OCI-LY7 (cell line): ENCODE measurements around the gene RCSD1. TPM values are rescaled to one million over a fixed set of nuclear protein-coding genes. Genes with fewer than 3 reads are reported as not detected.

Source experiments
- BruUV-seq: library from RNA; stranded (reverse); fragments of 400-500 nt; replicated peaks from 2 replicates; lab custom pipeline; 2021; lab: Mats Ljungman, UMichigan
- CTCF ChIA-PET: fragments of 300-600 bp; sonication (Branson Sonifier 250); formaldehyde crosslinking; loops from one replicate; lab custom pipeline; 2022; ENCODE audit warnings: antibody characterized with exemption; ENCODE audit not compliant: unreplicated experiment; lab: Charles Lee
- POLR2A ChIA-PET: fragments of 300-600 bp; sonication (Branson Sonifier 250); formaldehyde crosslinking; loops from one replicate; lab custom pipeline; 2022; ENCODE audit warnings: antibody characterized with exemption; lab: Charles Lee
- DNase-seq: peaks from one replicate; pipeline ENCODE4 v3.0.0-alpha.2; 2015; ENCODE audit warnings: low spot score
- H2AFZ ChIP-seq: fragments of 200-600 bp; sonication (generic), shearing (Covaris generic); 2 replicates; pipeline ENCODE4 v1.6.1; 2014; ENCODE audit warnings: mild to moderate bottlenecking, antibody characterized with exemption, low read length, moderate library complexity
- H3K27ac ChIP-seq: fragments of 200-600 bp; sonication (generic); 2 replicates; pipeline ENCODE4 v1.5.1; 2014; ENCODE audit warnings: mixed run types, low read depth, mild to moderate bottlenecking, moderate library complexity, low read length, inconsistent platforms; ENCODE audit not compliant: poor library complexity, severe bottlenecking
- H3K36me3 ChIP-seq: fragments of 200-600 bp; sonication (generic); 2 replicates; pipeline ENCODE4 v1.6.1; 2014; ENCODE audit warnings: mild to moderate bottlenecking, antibody characterized with exemption, low read length, moderate library complexity, mixed read lengths; ENCODE audit not compliant: insufficient read depth
- H3K4me1 ChIP-seq: fragments of 200-600 bp; sonication (generic); 2 replicates; pipeline ENCODE4 v1.5.1; 2014; ENCODE audit warnings: mild to moderate bottlenecking, low read length; ENCODE audit not compliant: insufficient read depth, poor library complexity, severe bottlenecking
- H3K4me2 ChIP-seq: fragments of 200-600 bp; sonication (generic); 2 replicates; pipeline ENCODE4 v1.6.1; 2014; ENCODE audit warnings: mild to moderate bottlenecking, low read length
- H3K4me3 ChIP-seq: fragments of 200-600 bp; sonication (generic); 2 replicates; pipeline ENCODE4 v1.5.1; 2014; ENCODE audit warnings: mild to moderate bottlenecking, low read depth, low read length; ENCODE audit not compliant: poor library complexity, severe bottlenecking
- H3K79me2 ChIP-seq: fragments of 200-600 bp; sonication (generic); 2 replicates; pipeline ENCODE4 v1.6.1; 2016; ENCODE audit warnings: low read depth, mild to moderate bottlenecking, low read length, moderate library complexity, mixed read lengths; ENCODE audit not compliant: insufficient read depth
- H3K9me2 ChIP-seq: fragments of 200-600 bp; sonication (generic); 2 replicates; pipeline ENCODE4 v1.6.1; 2016; ENCODE audit warnings: mild to moderate bottlenecking, low read length, mixed read lengths; ENCODE audit not compliant: insufficient read depth
- H3K9me3 ChIP-seq: fragments of 200-600 bp; sonication (generic); 2 replicates; pipeline ENCODE4 v1.6.1; 2014; ENCODE audit warnings: mild to moderate bottlenecking, mixed run types, low read length, mixed read lengths
- H4K20me1 ChIP-seq: fragments of 200-600 bp; sonication (generic); 2 replicates; pipeline ENCODE4 v1.6.1; 2014; ENCODE audit warnings: mild to moderate bottlenecking, antibody characterized with exemption, low read length, moderate library complexity, mixed read lengths; ENCODE audit not compliant: insufficient read depth
- EZH2phosphoT487 ChIP-seq: fragments of 200-600 bp; sonication (generic); IDR thresholded peaks from 2 replicates; pipeline ENCODE4 v1.6.1; 2018; ENCODE audit warnings: low read depth, borderline replicate concordance, mild to moderate bottlenecking, mixed run types, antibody characterized with exemption, low read length, moderate library complexity, mixed read lengths
- intact Hi-C: fragments of 100-400 bp; cut with micrococcal nuclease; formaldehyde crosslinking; loops from one replicate; pipeline ENCODE4 v1.10.0; 2022; ENCODE audit not compliant: unreplicated experiment
- total RNA-seq, 2 experiments: library from RNA; depleted of rRNA in 1 of 2; stranded (reverse); fragments of >200 nt in 1 of 2; shearing (Covaris generic) in 1 of 2; gene quantifications; 2 replicates each; pipeline ENCODE4 v1.2.3, GENCODE V29; 2014 to 2022
- TF ChIP-seq, protein P1 (sequence below): fragments of 200-600 bp; sonication (generic); conservative IDR thresholded peaks from 2 replicates; pipeline ENCODE4 v1.5.1; 2014; ENCODE audit warnings: mild to moderate bottlenecking, antibody characterized with exemption, low read length, moderate library complexity, mixed read lengths

RCSD1 gene
- total RNA-seq, 2 experiments from 2014 or later = 161 to 164 TPM

GRCh38 chr1:167602840-167603239 is 27.2 kb upstream of the RCSD1 start:
- Histone ChIP-seq H3K4me2 (peak overlapping the region; percentile 69), H3K27ac (peak overlapping the region; percentile 79), H3K4me1 (peaks cover 40% of the 10 kb centered on the region), H3K4me3 (no peak overlapping the region), H4K20me1 (no peaks in the 10 kb centered on the region), H3K36me3 (peaks cover 34% of the 10 kb centered on the region), H3K9me2 (no peaks in the 10 kb centered on the region), H2AFZ (peak overlapping the region; percentile 53; the same call in 1 of the 2 replicates), H3K79me2 (peaks cover 18% of the 10 kb centered on the region; the same call in 1 of the 2 replicates), H3K9me3 (peaks cover 17% of the 10 kb centered on the region)
- BruUV-seq = no TSS peak
- no peak for DNase-seq
- no peak for TF ChIP-seq EZH2phosphoT487
- TF ChIP-seq, protein P1, sequence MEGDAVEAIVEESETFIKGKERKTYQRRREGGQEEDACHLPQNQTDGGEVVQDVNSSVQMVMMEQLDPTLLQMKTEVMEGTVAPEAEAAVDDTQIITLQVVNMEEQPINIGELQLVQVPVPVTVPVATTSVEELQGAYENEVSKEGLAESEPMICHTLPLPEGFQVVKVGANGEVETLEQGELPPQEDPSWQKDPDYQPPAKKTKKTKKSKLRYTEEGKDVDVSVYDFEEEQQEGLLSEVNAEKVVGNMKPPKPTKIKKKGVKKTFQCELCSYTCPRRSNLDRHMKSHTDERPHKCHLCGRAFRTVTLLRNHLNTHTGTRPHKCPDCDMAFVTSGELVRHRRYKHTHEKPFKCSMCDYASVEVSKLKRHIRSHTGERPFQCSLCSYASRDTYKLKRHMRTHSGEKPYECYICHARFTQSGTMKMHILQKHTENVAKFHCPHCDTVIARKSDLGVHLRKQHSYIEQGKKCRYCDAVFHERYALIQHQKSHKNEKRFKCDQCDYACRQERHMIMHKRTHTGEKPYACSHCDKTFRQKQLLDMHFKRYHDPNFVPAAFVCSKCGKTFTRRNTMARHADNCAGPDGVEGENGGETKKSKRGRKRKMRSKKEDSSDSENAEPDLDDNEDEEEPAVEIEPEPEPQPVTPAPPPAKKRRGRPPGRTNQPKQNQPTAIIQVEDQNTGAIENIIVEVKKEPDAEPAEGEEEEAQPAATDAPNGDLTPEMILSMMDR = no peak
- intact Hi-C loops = loop anchor here (5.0 kb wide), 1 partner anchor 381 kb away; the partner anchor contains the start of gene POU2F1
- ChIA-PET CTCF (interaction anchor here (1.0 kb wide), 1 partner anchor 111 kb away, joined by 3 read pairs; no protein-coding TSS in a partner anchor), POLR2A (interaction anchor here (0.5 to 5.3 kb wide), 9 partner anchors 13 to 1512 kb away, joined by 3 to 66 read pairs (median 6); no protein-coding TSS in a partner anchor)

- Histone ChIP-seq H3K4me3 (no peak overlapping the region), H2AFZ (no peak overlapping the region), H3K27ac (no peak overlapping the region), H3K9me3 (peaks cover 39% of the 10 kb centered on the region), H3K4me1 (peaks cover 30% of the 10 kb centered on the region), H4K20me1 (no peaks in the 10 kb centered on the region), H3K9me2 (no peaks in the 10 kb centered on the region), H3K4me2 (no peak overlapping the region), H3K36me3 (peaks cover 59% of the 10 kb centered on the region), H3K79me2 (peaks cover 16% of the 10 kb centered on the region; the same call in 1 of the 2 replicates)
- no peak for TF ChIP-seq EZH2phosphoT487
- TF ChIP-seq, protein P1 = no peak
- DNase-seq = no peak
- ChIA-PET CTCF (no interaction called here), POLR2A (interaction anchor here (1.0 to 1.7 kb wide), 3 partner anchors 11 to 26 kb away, joined by 4 to 9 read pairs (median 4); no protein-coding TSS in a partner anchor)
- intact Hi-C loops = no loop called here
- BruUV-seq = no TSS peak
Observed at GRCh38 chr1:167605576-167605975, 24.5 kb upstream of the RCSD1 start.

- TF ChIP-seq, protein P1 = no peak
- TF ChIP-seq EZH2phosphoT487 = no peak
- no peak overlapping the region for H2AFZ ChIP-seq
- peaks cover 60% of the 10 kb centered on the region for H3K36me3 ChIP-seq
- H3K9me3 ChIP-seq = peaks cover 53% of the 10 kb centered on the region
- ChIA-PET POLR2A (interaction anchor here (0.5 to 0.6 kb wide), 2 partner anchors 254 to 392 kb away, joined by 3 to 4 read pairs; partner anchors contain the start of gene POU2F1), CTCF (no interaction called here)
- peak overlapping the region; percentile 41 for H3K4me2 ChIP-seq
- H4K20me1 ChIP-seq = no peaks in the 10 kb centered on the region
- peak overlapping the region; percentile 1 for H3K27ac ChIP-seq
- no TSS peak for BruUV-seq
- DNase-seq = no peak
- no peak overlapping the region for H3K4me3 ChIP-seq
- intact Hi-C loops = no loop called here
- H3K9me2 ChIP-seq = no peaks in the 10 kb centered on the region
- H3K79me2 ChIP-seq = peaks cover 27% of the 10 kb centered on the region; the same call in 1 of the 2 replicates
- H3K4me1 ChIP-seq = peaks cover 42% of the 10 kb centered on the region
Observed at GRCh38 chr1:167611983-167612382, 18.0 kb upstream of the RCSD1 start.
